Thyroid gland (tissue), 4 donors: ENCODE data around the gene GLT1D1.

ENCODE experiments used
- CTCF ChIP-seq, 6 experiments: fragments of 200-600 bp in 3 of 6; fragments of 450-650 bp in 3 of 6; sonication (generic) in 3 of 6; IDR thresholded peaks; one replicate each; pipeline ENCODE4 v1.5.1; 2016 to 2019; ENCODE audit warnings: antibody characterized with exemption in 6 of 6, mild to moderate bottlenecking in 2 of 6, inconsistent platforms in 1 of 6, moderate library complexity in 1 of 6
- POLR2A ChIP-seq, 2 donors: fragments of 450-650 bp; IDR thresholded peaks; one replicate each; pipeline ENCODE4 v1.6.1; 2017; ENCODE audit warnings: antibody characterized with exemption in 2 of 2, mild to moderate bottlenecking in 2 of 2, moderate library complexity in 1 of 2

DNA sequence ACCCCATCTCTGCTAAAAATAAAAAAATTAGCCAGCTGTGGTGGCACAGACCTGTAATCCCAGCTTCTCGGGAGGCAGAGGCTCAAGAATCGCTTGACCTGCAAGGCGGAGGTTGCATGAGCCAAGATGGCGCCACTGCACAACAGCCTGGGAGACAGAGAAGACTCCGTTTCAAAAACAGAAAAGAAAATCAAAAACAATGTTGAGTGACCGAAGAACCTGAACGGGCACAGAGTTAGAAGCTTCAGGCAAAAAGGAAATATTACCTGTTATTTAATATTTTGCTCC lies 3.5 kb downstream of the GLT1D1 start:
- TF ChIP-seq CTCF (IDR thresholded peaks at IDR 0.05): no peak
- no peak for TF ChIP-seq POLR2A (IDR thresholded peaks at IDR 0.05)
